GM18867 (cell line): ENCODE measurements around the gene HAS3.

Source experiments
- ATAC-seq: cut with Tn5 transposase; IDR thresholded peaks from one replicate; pipeline ENCODE4 v1.9.1; 2021; ENCODE audit warnings: mild to moderate bottlenecking, moderate library complexity; ENCODE audit not compliant: unreplicated experiment

Gene HAS3

GRCh38 chr16:69089091-69089910 lies 16.2 kb upstream of the HAS3 start:
- ATAC-seq = peak; percentile 72

GRCh38 chr16:69093974-69094373 lies 11.5 kb upstream of the HAS3 start:
- no peak for ATAC-seq

- ATAC-seq = no peak
Measured at GRCh38 chr16:69094501-69094900, 11.0 kb upstream of the HAS3 start.

GRCh38 chr16:69095193-69095592 lies 10.3 kb upstream of the HAS3 start:
- no peak for ATAC-seq

- no peak for ATAC-seq
Measured at GRCh38 chr16:69100071-69100691, 5.3 kb upstream of the HAS3 start.

GRCh38 chr16:69106491-69107315 lies 1.2 kb downstream of the HAS3 start:
- ATAC-seq = no peak

GRCh38 chr16:69107316-69107962 lies 2.0 kb downstream of the HAS3 start:
- ATAC-seq = no peak

- no peak for ATAC-seq
Measured at GRCh38 chr16:69108064-69108904, 2.8 kb downstream of the HAS3 start.

- no peak for ATAC-seq
Measured at GRCh38 chr16:69108905-69109252, 3.4 kb downstream of the HAS3 start.

- no peak for ATAC-seq
Measured at GRCh38 chr16:69109486-69110270, 4.2 kb downstream of the HAS3 start.

- no peak for ATAC-seq
Measured at GRCh38 chr16:69110406-69110805, 5.0 kb downstream of the HAS3 start.

- no peak for ATAC-seq
Measured at GRCh38 chr16:69111216-69111875, 5.9 kb downstream of the HAS3 start.

GRCh38 chr16:69111876-69112230 lies 6.4 kb downstream of the HAS3 start:
- ATAC-seq = no peak

GRCh38 chr16:69112285-69113129 lies 7.1 kb downstream of the HAS3 start:
- ATAC-seq = peak; percentile 54

GRCh38 chr16:69113216-69113615 lies 7.8 kb downstream of the HAS3 start:
- ATAC-seq = no peak

- ATAC-seq = no peak
Measured at GRCh38 chr16:69114346-69114975, 9.0 kb downstream of the HAS3 start.

- no peak for ATAC-seq
Measured at GRCh38 chr16:69114976-69115355, 9.5 kb downstream of the HAS3 start.

- ATAC-seq = no peak
Measured at GRCh38 chr16:69115361-69115760, 9.9 kb downstream of the HAS3 start.
